Measurements from ENCODE around the gene TKTL1.

The TKTL1 gene

GRCh38 chrX:154348114-154348531, 52.5 kb downstream of the TKTL1 start:
- DNase-seq: no peak

DNA sequence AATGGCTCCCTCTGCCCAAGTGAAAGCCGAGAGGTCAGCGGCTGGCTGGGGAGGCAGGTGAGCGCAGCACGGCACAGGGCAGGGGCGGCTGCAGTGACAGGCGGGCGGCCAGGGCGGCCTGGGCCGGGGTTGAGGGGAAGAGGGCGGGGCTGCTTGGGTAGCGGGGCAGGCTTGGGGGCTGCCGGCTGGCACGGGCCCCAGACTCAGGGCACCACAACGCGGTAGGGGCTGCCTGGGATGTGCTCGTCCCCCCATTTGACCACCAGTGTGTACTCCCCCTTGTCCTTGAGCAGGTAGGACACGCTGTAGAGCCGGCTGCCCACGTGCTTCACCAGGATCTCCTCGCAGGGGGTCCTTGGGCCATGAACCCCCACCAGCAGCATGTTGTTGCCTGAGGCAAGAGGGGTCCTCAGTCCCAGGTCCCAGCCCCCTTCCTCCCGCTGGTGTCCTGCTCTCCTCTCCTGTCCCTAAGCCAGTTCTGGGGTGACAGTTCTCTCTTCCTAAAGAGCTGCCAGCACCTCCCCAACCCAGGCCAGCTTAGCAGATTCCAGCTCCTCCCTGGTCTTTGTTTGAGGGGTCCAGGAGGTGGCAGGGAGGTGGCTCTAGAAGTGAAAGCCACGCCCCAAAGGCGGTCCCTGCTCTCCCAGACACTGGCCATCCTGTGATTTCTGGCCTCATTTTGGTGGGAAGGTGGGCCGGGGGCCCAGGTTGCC, 53.2 kb downstream of the TKTL1 start:
- DNase-seq: no peak

GRCh38 chrX:154349359-154349935, 53.9 kb downstream of the TKTL1 start:
- no peak for DNase-seq

DNA sequence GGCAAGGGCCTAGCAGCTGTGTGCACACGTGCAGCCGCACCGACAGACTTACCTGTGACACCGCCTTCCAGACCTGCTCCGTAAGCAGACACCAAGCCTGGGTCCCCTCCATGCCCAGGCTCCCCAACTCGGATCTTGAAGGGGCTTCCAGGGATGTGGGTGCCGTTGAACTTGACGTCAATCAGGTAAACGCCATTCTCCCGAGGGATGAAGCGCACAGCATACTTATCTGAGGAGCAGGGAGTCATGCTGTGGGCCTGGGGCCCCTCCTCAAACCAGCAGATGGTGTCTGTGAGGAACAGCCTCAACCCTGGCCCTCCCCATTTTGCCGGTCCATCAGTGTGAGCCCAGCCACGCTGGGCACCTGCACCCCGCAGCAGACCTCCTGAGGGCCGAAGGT, 54.4 kb downstream of the TKTL1 start:
- DNase-seq: no peak

- no peak for DNase-seq
Measured at GRCh38 chrX:154350429-154351182, 55.0 kb downstream of the TKTL1 start.

DNA sequence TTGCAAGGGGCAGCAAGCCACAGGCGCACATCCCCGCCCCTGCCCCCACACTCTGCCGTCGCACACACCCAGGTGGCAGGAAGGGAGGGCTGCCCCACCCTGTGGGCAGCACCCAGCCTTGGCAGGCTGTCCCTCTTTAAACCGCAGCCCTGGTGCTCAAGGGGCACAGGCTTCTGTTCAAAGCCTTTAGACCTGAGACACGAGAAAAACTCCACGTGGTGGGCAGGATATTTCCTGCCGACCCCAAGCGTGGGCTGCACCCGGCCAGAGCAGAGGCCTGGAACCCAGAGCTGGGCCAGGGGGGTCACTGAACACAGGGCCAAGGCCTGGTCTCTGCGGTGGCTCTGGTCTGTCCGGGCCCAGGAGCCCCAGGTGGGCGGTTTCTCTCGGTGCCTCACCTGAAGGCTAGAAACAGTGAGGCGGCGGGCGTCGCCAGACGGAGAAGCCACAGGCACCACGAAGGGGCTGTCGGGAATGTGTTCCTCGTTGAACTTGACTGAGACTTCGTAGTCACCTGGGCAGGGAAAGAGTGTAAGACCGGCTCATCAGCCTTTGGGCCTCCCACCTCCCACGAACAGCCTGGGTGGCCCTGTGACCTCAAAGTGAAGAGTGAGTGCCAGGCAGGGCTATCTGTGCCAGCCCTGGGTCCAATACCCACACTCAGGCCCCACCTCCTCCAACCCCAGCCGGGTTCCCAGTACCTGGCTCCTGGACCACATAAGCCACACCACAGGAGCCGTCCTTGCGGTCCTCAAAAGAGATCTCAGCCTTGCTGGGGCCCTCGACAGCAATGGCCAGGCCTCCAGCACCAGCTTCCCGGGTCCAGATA, 55.8 kb downstream of the TKTL1 start:
- no peak for DNase-seq

DNA sequence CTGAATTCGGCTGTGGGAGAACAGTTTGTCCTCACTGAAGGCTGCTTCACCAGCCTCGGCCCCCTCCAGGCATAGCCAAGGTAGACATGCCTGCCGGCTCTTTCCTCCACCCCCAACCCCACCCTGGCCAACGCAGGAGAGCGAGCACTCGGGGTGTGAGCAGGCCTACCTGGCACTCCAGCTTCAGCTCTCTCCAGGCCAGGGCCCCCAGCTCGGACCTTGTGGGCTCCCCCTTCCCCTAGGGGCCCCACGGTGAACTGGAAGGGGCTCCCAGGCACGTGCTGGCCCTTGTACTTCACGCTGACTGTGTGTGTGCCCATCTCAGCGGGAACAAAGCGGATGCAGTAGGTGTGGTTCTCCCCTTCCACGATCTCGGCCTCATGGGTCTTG, 56.4 kb downstream of the TKTL1 start:
- DNase-seq: no peak

- DNase-seq: no peak
Measured at GRCh38 chrX:154352466-154352865, 56.9 kb downstream of the TKTL1 start.

GRCh38 chrX:154353172-154353843, 57.7 kb downstream of the TKTL1 start:
- no peak for DNase-seq

DNA sequence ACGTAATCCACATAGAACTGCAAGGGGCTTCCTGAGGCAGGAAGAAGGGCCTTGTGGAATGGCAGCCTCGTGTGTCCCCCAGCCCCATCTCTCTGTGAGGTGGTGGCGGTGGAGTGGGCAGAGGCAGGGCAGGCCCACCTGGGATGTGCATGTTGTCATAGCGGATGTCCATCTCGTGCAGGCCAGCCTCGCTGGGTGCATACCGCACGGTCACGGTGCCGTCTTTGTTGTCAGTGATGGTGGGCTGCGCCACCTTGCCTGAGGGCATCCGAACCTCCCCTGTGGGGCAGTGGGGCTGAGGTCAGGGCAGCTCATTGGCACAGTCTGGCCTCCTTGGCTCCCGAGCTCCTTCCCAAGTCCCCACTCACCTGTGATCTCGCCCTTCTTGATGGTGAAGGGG, 58.4 kb downstream of the TKTL1 start:
- no peak for DNase-seq

GRCh38 chrX:154354516-154354915, 58.9 kb downstream of the TKTL1 start:
- no peak for DNase-seq

DNA sequence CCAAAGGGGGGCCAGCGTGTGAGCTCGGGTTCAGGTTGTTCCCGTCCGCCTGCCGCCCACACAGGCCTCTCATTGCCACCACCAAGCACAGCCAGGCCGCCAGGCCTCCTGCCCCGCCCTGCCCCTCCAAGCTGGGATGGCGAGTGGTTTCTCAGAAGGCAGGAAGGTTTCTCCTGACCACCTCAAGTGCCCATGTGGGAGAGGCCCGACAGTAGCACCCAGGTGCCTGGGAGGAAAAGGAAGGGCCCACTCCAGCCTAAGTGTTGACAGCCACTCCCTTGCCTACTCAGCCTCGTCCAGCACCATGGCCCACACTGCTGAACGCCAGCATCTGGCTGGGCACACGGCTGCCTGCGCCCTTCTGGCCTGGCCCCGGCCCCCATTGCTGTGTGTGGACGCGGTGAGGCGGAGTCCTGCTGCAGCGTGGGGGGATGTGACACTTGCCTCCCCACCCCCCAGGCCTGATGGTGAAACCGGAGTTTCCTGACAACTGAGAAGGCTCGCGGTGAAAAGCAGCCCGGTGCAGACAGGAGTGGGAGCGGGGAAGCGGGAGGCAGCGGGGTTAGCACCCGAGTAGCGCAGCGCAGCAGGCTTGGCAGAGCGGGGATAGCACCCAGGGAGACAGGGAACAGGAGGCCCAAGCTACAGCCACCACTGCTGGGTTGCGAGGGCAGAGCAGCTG, 59.6 kb downstream of the TKTL1 start:
- DNase-seq: no peak

GRCh38 chrX:154355776-154356140, 60.2 kb downstream of the TKTL1 start:
- DNase-seq: no peak

DNA sequence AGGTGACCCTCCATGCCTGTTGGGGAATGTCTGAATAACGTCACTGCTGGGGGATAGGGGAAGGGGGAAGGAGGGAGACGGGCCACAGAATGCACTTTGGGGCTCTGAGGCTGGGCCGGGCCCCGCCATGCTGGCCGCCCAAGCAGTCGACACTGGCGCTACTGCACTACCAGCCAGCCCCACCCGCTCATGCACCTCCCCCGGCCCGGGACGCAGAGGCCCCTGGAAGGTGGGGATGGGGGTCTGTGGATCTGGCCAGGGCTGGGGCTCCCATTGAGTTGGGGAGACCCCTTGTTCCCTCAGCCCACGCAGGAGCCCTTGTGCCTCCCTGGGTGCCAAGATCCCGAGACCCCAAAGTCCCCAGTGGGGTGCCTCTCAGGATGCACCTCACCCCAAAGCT, 61.0 kb downstream of the TKTL1 start:
- DNase-seq: no peak

- no peak for DNase-seq
Measured at GRCh38 chrX:154357205-154357604, 61.6 kb downstream of the TKTL1 start.

- DNase-seq: no peak
Measured at GRCh38 chrX:154358011-154358410, 62.4 kb downstream of the TKTL1 start.

GRCh38 chrX:154358829-154359228, 63.2 kb downstream of the TKTL1 start:
- DNase-seq: no peak

DNA sequence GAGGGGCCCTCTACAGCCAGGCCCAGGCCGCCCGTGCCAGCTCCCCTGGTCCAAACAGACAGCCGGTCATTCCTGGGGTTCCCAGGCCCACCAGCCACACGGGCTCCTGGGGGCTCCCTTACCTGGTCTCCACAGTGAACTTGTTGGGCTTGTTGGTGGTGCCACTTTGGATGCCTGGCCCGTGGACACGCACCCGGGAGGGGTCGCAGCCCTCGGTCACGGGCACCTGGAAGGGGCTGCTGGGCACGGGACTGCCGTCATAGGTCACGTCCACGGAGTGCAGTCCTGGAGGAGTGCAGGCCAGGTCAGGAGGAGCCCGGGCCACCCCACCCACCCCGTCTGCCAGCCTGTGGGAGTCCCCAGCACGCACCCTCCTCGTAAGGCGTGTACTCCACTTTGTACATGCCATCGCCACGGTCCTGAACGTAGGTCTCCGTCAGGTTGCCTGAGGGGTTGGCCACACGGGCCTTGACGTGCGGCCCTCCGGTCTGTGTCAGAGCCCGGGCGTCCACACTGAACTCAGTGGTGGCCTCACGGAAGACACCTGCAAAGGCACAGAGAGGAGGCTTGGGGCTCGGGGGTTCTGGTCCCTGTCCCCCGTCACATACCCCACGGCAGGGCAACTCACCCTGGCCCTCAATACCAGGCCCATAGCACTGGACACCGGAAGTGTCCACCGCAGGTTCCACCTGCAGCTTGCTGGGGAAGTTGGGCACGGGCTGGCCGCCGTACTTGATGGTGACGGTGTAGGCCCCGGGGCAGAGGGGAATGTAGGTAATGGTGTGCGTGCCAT, 64.0 kb downstream of the TKTL1 start:
- no peak for DNase-seq

- no peak for DNase-seq
Measured at GRCh38 chrX:154360155-154360713, 64.6 kb downstream of the TKTL1 start.

DNA sequence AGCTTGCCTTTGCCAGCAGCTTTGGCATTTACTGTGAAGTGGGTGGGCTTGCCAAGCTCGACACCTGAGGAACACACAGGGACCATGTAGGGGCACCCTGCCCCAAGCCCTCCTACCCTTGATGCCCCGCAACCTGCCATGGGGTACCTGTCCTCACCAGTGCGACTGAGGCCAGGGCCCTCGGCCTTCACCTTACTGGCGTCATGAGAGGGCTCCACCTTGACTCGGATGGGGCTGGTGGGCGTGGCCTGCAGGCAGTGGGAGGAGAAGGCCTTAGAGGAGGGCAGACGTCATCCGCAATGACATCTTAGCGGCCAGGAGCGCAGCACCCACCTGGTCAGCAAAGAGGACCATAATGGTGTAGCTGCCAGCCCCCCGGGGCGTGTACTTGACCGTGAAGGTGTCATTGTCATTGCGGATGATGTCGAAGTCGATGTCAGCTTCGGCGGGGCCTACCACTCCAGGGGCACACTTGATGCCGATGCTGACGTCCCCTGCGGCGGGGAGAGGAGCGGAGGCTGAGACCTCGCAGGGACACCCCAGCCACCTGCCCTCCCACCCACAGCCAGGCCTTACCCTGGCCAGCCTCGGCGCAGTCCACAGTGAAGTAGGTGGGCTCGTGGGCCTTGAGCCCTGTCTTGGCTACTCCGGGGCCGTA, 66.6 kb downstream of the TKTL1 start:
- DNase-seq: no peak
